HUDEP-2 (cell line): ENCODE data around the gene PLCE1.
A peak's percentile ranks its signal among the peaks of the same experiment; 100 is the strongest.
"Not testable (repeated sequence)": the region's sequence is repeated elsewhere in the genome, so short reads cannot be mapped to it uniquely, and the experiment has no call there.

Experiments
- DNase-seq, 76 experiments: peaks; one replicate each; lab custom pipeline; 2025; ENCODE audit not compliant: unreplicated experiment in 76 of 76; lab: John Stamatoyannopoulos, UW

Gene PLCE1

DNA sequence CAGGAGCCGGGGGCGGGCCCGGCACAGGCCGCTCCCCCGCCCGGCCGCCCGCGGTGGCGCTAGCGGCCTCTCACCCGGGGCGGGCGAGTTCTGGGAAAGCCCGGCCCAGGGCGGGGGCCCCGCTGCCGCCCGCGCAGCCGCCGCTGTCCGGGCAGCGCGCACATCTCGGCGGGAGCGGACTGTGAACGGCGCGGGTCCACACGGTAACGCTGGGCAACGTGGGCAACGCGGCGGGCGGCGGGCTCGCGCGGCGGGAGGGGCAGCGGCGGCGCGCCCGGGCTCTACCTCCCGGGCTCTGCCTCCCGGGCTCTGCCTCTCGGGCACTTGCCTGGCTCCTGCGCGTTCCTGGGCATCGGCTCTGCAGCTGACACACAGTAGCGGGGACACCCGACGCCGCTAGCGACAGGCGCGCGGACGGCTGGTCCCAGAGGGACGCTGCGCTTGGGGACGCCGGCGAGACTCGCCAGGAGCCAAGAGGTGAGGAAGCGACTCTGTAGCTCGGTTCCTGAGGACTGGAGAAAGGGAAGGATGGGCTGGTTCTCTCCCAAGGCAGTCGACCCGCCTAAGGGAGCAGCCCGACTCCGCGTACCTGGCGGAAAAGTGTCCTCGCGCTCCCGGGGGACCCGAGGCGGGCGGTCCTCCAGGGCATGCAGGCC is at the start of gene PLCE1:
PLCE1 (plus strand) TSS at position 150 of the 656 bp plus-strand sequence. CDS start 37,116 bp downstream, outside the sequence.
- DNase-seq, result peak in 19 of 76 experiments; percentile 3 to 29 (median 15)

DNA sequence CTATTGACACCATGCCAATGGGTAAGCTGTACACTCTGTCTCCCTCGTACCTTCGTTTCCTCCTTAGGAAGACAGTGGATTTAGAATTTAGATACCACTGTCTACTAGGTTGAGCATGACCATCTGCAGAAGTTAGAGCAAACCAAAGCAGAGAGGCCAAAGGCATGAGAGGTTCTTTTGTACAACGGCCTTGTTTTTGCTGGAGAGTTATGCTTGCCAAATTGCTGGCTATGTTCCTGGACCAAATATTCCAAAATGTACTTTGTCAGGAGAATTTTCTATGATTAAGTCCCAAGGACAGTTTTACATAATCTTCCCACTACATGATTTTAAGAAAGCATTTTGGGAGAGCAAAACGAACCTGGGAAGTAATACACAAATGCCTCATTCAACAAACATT is 47.9 kb upstream of the PLCE1 start:
- DNase-seq, result no peak

DNA sequence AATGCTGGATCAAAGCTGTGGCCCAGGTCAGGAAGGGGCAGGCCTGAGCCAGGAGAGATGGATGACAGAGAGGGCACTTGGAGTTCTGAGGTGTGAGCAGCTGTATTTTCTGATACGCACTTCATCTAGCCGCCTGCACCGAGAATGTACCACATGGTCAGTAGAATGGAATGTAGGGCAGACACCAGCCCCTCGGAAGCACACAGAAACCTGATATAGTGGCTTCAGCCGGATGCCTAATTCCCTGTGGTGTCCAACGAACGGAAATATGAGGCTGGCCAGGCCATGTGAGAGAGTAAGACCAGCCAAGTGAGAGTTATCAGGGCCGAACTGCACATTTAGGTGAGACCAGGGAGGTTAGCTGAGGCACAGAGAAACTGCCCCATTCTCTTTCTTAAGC is 46.7 kb upstream of the PLCE1 start:
- no peak for DNase-seq

DNA sequence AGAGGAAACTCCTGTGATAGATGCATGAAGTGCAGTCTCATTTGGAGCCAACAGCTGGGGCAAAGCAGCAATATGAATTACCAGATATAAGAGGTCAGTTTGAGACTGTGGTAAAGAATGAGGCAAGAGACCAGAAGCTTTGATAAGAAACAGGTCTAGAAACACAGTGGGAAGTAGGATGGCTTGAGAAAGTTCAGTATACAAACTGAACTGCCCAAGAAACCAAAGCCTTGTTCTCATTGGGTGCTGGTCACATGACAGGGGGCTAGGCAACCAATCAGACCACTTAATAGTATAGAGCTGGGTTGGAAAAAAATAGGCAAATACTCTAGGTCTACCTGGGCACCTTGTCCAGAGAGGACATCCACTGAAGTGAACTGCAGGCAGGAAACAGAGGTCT is 46.2 kb upstream of the PLCE1 start:
- no peak for DNase-seq

DNA sequence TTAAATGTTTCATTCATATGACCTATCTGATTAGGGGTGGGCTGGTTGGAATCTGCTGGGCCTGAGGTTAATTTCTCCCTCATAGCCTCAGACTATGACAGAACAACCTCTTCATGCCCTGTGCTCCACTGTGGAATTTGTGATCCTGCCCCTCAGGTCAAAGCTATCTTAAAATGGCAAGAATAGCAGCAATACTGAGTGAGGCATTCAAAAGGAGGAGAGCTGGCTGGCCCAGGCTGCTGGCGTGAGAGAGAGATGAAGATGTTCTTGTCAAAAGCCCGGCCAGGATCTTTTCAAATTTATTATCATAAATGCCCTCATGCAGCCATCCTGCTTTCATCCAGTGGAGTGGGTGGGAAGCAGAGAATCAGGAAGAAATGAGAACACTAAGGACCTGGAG is 41.8 kb upstream of the PLCE1 start:
- no peak for DNase-seq

DNA sequence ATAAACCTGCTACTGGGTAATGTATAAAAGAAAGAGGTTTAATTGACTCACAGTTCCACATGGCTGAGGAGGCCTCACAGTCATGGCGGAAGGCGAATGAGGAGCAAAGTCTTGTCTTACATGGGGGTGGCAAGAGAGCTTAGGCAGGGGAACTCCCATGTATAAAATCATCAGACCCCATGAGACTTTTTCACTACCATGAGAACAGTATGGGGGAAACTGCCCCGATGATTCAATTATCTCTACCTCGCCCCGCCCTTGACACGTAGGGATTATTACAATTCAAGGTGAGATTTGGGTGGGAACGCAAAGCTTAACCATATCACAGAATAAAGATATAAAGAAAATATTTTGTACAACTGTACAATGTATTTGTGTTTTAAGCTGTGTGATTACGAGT is 39.4 kb upstream of the PLCE1 start:
- DNase-seq, result no peak

DNA sequence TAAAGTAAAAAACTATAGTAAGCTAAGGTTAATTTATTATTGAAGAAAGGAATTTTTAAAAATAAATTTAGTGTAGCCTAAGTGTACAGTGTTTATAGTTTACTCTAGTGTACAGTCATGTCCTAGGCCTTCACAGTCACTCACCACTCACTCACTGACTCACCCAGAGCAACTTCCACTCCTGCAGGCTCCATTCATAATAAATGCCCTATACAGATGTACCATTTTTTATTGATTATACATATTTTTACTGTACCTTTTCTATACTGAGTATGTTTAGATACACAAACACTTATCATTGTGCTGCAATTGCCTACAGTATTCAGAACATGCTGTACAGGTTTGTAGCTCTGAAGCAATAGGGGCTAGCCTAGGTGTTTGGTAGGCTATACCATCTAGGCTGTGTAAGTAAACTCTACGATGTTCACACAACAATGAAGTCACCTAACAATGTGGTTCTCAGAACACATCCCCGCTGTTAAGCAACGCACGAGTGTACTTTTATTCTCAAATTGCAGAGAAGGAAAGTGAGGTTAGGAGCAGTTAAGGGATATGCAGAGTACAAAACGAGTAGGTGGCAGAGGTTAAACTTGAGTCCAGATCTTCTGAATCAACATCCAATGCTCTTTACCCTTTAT is 38.9 kb upstream of the PLCE1 start:
- DNase-seq, result no peak

DNA sequence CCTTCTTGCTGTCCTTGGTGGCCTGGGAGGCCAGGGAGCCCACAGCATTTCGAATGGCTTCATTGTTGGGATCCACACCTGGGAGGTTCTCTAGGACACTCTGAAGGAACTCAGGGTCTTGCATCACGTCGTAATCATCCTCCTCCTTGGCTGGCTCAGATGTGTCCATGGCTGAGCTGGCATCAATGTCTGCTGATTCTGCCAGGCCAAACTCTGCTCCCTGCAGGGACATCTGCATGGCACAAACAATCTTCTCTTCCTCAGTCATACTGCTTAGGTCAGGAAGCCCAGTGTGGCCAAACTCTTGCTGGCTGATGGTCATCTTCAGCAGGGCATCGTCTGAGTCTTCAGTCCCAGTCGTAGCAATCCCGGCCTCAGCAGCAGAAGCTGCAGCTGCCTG is 34.9 kb upstream of the PLCE1 start:
- DNase-seq, result no peak

DNA sequence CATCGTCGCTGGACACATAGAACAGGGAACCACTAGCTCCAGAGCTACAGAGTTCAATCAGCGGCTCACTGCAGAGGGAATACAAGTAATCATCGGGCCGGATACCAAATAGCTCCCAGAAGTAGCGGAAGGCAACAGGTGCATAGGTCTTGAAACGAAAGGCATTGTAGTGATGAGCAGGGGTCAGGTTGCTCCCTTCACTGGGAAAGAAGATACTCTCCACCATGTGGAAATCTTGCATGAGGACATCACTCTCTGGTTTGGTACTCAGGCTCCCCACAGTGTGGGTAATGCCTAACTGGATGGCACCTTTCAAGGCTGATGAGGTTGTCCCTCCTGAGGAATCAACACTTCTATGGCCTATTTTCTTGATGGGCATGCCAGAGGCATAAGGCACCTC is 32.7 kb upstream of the PLCE1 start:
- not testable (repeated sequence) for DNase-seq

DNA sequence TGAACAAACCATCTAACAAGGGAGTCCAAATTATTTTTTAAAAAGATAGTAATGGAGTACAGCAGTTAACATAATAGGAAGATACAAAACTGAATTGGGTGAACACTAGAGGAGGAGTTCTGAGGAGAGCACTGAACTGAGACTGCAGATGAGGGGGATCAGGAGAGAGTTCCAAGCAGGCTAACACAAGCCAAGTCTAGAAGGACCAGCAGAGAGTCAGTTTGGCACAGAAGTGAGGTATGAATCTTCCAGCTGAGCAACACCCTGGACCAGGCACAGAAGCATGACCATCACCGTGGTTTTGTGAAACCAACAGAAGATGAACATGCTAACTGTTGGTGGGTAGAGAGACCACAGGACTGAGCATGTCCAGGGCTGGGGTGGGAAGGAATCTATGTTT is 30.8 kb upstream of the PLCE1 start:
- DNase-seq, result no peak

DNA sequence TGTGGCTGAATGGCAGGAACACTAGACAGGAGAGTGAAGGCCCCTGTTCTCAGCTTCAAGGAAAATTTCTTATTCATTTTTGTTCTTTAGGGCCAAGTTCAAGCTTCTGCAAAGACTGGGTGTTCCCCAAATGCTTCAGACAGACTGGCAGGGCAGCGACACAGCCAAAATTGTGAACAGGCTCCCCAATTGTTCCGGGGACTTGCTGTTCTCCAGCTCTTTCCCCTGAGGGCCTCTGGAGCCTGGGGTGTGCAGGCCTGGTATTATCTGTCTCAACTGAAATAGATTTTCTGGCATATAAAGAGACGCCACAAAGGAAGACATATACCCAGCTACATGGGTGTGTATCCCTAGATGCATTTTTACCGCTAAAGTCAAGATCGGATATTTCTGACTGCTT is 30.3 kb upstream of the PLCE1 start:
- no peak for DNase-seq

DNA sequence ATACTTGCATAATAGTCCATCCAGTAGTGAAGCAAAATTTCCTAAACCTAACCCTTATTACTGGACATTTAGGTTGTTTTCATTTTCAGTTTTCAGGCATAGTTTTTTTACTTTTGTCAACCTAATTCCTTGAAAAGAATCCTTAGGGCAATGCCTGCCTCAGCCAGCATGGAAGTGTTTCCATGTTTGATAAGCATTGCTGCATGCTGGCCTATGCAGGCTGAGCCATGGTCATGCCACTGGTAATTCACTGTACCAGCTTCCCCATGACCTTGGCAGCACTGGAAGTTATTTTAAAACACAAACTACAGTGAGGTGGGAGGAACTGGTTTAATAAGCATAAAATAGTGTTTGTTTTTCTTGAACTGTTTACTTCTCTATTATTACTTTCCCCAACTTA is 27.8 kb upstream of the PLCE1 start:
- DNase-seq, result no peak

DNA sequence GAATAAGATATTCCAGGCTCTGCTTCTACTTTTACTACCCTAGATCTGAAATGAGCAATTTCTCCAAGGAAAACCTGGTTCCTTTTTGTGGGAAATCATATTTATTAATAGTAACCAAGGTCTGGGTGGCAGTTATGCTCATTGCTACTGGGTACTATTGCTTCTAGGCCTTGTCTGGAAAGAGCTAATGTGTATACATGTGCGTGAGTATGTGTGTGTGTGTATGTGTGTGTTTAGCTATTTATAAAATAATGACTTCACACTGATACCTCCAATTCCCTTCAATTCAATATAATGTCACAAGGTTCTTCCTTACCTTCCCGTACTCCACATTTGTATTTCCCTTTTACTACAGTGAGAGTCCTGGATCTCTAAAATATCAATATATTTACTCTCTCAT is 26.0 kb upstream of the PLCE1 start:
- DNase-seq, result no peak

DNA sequence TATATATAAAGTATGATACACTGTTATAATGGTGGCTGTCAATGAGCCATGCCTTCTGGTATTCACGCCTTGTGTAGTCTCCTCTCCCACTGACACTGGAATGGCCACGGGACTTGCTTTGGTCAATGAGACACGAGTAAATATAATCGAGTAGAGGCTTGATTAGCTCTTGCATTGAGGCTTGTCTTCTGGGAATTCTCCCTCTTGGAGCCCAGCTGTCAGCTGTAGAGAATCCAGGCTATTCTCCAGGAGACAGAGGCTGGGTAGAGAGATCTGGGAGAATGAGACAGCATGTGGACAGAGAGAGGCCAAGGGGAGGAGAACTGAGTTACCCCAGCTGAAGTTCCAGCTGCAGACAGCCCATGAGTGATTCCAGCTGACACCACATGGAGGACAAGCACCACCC is 25.2 kb upstream of the PLCE1 start:
- no peak for DNase-seq

DNA sequence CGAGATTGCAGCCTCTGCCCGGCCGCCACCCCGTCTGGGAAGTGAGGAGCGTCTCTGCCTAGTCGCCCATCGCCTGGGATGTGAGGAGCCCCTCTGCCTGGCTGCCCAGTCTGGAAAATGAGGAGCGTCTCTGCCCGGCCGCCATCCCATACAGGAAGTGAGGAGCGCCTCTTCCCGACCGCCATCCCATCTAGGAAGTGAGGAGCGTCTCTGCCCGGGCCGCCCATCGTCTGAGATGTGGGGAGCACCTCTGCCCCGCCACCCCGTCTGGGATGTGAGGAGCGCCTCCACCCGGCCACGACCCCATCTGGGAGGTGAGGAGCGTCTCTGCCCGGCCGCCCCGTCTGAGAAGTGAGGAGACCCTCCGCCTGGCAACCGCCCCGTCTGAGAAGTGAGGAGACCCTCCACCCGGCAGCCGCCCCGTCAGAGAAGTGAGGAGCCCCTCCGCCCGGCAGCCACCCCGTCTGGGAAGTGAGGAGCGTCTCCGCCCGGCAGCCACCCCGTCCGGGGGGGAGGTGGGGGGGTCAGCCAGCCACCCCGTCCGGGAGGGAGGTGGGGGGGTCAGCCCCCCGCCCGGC is 23.2 kb upstream of the PLCE1 start:
- DNase-seq, result not testable (repeated sequence)

DNA sequence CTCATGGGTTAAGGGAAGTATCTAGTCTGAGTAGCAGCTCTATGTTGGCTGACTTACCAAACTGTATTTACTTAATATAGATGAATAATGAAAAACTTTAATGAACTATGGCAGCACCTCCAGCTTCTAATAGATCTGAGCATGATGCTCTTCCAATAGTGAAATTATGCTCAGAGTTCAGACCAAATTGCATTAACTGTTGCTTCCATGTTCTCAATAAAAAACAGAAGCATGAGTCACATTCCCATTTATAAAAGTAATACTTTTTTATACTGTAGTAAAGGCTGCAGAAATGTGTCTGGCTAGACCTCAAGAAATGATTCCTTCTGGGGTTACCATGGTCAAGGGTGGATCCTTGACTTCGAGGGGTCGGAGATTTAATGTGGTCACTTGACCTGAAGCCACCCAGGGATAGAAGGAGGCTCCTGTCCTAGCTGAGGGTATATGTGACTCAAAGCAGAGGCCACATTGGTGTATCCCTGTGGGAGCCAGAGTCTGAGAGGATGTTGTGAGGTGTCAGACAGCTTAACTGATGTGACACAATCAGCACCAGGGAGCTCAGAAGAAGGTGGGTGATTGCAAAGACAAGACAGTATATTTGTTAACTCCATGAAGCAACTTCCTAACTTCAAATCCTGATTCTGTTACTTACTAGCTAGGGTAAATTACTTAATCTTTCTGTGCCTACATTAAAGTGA is 19.8 kb upstream of the PLCE1 start:
- no peak for DNase-seq

DNA sequence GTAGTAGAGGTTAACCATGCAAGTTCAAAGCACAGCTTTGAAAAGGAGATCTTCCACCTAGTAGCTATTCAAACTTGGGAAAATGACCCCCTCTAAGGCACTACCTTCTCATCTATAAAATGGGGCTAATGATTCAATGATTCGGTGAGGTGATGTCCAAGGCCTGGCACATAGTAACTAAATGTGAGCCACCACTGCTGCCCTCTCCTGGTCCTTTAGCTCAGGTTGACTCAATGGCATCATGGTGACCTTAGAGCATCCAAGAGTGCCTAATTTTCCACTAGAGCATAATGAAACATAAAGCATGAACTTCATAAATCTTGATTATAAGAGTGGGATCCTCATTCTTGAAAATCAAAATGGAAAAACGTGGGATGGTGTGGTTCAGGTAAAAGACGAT is 16.3 kb upstream of the PLCE1 start:
- DNase-seq, result no peak

DNA sequence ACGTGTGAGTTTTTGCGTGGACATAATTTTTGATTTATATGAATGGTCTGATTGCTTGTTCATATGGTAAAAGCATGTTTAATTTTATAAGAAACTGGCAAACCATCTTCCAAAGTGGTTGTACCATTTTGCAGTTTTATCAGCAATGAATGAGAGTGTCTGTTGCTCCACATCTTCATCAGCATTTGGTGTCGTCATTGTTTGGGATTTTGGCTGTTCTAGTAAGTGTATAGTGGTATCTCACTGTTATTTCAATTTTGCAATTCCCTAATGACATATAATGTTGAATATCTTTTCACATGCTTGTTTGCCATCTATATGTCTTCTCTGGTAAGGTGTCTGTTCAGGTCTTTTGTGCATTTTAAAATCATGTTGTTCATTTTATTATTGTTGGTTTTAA is 13.2 kb upstream of the PLCE1 start:
- DNase-seq, result no peak

DNA sequence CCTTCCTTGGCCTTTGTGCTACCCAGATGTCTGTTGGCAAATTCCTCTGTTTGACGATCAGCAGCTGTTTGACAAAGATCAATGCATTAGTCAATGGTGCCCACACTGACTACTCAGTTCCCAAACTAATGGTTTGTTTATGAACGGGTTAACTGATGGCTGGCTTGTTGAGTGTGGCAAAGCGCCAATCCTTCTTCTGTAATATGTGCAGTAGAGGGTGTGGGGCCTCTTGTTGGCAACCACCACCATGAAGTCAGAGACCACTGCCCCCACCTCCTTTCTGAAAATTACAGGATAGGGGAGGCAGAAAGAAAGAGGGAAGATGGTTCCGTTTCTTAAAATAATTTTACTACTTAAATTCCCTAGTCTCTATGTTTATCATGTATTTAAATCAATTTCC is 2.6 kb upstream of the PLCE1 start:
- DNase-seq, result no peak

DNA sequence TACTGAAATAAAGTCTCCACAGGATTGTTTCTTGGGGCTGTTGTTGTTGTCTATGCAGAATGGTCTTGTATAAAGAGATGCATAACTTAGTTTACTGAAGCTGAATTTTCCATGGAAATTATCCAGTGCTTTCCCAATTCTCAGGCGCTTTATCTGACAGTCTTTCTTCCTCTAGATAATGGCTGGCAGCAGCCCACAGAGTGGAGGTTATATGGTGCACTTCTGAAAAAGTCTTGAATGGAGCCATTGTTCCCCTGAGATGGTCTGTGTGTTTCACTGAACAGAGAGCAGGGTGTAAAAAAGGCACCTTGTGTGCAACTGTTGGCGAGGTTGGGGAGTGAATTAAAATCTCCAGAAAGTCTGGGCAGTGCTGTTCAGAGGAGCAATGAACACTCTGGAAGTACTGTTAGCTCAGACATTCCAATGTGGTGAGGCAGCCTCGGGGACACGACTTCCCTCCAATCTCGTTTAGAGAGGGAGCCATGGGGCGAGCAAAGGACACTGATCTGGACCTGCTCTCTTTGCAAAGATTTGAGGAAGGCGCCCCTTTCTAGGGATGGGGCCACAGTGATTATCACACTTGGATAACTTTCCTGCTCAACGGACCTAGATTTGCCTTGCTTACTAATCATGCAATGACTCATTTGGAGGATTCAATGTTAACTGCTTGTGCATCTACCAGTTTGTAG is 2.0 kb upstream of the PLCE1 start:
- no peak for DNase-seq

DNA sequence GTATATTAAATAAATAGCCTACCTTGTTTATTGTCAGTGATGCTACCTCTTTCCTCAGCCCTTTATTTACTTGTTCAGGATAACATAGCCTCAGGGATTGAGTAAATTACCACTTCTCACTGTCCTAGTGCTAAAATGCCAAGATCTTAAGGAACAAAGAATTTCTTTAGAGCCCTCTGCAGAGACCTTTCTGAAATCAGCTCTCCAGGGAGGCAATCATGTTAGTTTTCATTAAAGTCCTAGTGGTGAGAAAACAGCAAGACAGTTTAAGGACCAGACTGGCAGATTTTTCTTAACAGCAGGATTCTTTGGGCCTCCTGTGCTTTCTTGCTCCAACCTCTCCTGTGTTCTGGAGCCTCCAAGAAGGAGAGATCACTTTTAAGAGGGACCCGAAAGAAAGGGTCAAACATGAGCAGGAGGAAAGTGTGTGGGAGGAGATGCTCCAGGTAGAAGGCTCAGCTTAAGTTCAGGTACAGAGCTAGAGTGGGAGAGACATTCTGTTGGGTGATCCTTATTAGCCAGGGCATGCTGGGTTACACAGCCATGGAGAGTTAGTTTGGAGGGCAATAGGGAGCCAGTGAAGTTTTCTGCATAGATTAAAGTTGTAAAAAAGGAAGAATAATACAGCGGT is 1.2 kb upstream of the PLCE1 start:
- DNase-seq, result no peak
